ENCODE results near the gene APOC1.

- TF ChIP-seq POLR2AphosphoS5 (IDR thresholded peaks at IDR 0.05; ENCODE audit: borderline replicate concordance, low read depth, low read length): no peak
- no peak for TF ChIP-seq EZH2 (IDR thresholded peaks at IDR 0.05)
Observed at GRCh38 chr19:44869733-44870470, 44.5 kb upstream of the APOC1 start.
